B cell (primary cell): ENCODE data around the gene ASB9. TPM values are rescaled to one million over a fixed set of nuclear protein-coding genes. Genes with fewer than 3 reads are reported as not detected.

Experiments
- ATAC-seq: fragments of 200-7000 bp; cut with Tn5 transposase; one replicate; pipeline ENCODE4 v1.10.0; 2021; ENCODE audit warnings: low read depth, mild to moderate bottlenecking, moderate number of reproducible peaks, moderate library complexity
- CTCF ChIA-PET: fragments of 350-600 bp; sonication (Branson Sonifier 250); formaldehyde crosslinking; loops from one replicate; lab custom pipeline; 2021; ENCODE audit warnings: antibody characterized with exemption, inconsistent platforms; lab: Charles Lee
- POLR2A ChIA-PET: fragments of 350-600 bp; sonication (Branson Sonifier 250); formaldehyde crosslinking; loops from one replicate; lab custom pipeline; 2021; ENCODE audit warnings: antibody characterized with exemption; lab: Charles Lee
- DNase-seq: peaks from one replicate; pipeline ENCODE4 v3.0.0; 2013
- H2AFZ ChIP-seq: 2 replicates; pipeline ENCODE4 v1.6.1; 2012; ENCODE audit warnings: mild to moderate bottlenecking, low read depth, low read length; ENCODE audit not compliant: insufficient read depth, poor library complexity, severe bottlenecking
- H3K27ac ChIP-seq, 2 donors: 1 replicate in 1 of 2; 2 replicates in 1 of 2; pipeline ENCODE4 v1.5.1; 2012 to 2013; ENCODE audit warnings: low read length in 2 of 2, mild to moderate bottlenecking in 2 of 2, moderate library complexity in 1 of 2
- H3K27me3 ChIP-seq, 4 experiments: fragments of 200-600 bp in 1 of 4; sonication (generic) in 1 of 4; replicated peaks in 1 of 4; 1 replicate in 2 of 4; 2 replicates in 2 of 4; pipeline versions ENCODE4 v1.6.1 to v1.7.0; 2013 to 2016; ENCODE audit warnings: low read length in 3 of 4, mild to moderate bottlenecking in 2 of 4, mixed read lengths in 1 of 4, moderate library complexity in 1 of 4; ENCODE audit not compliant: insufficient read depth in 4 of 4, control insufficient read depth in 3 of 4; ENCODE audit errors: control extremely low read depth in 1 of 4
- H3K36me3 ChIP-seq, 2 experiments: replicated peaks in 1 of 2; 1 replicate in 1 of 2; 2 replicates in 1 of 2; pipeline versions ENCODE4 v1.6.1 to v1.7.1; 2013; ENCODE audit warnings: low read length in 1 of 2; ENCODE audit not compliant: insufficient read depth in 2 of 2, control insufficient read depth in 1 of 2; ENCODE audit errors: control extremely low read depth in 1 of 2, extremely low read depth in 1 of 2
- H3K4me1 ChIP-seq, 2 donors: fragments of 200-600 bp in 1 of 2; sonication (generic) in 1 of 2; 1 replicate in 1 of 2; 2 replicates in 1 of 2; pipeline versions ENCODE4 v1.5.1 to v1.6.1; 2013 to 2017; ENCODE audit warnings: low read length in 2 of 2; ENCODE audit not compliant: control insufficient read depth in 2 of 2, insufficient read depth in 2 of 2
- H3K4me2 ChIP-seq: replicated peaks from 2 replicates; pipeline ENCODE3; 2012; ENCODE audit warnings: mild to moderate bottlenecking, low read depth, low read length; ENCODE audit not compliant: poor library complexity, severe bottlenecking
- H3K4me3 ChIP-seq, 5 experiments: fragments of 200-600 bp in 1 of 5; sonication (generic) in 1 of 5; 1 replicate in 3 of 5; 2 replicates in 2 of 5; pipeline versions ENCODE4 v1.5.1 to v1.7.0; 2011 to 2016; ENCODE audit warnings: low read length in 4 of 5, mild to moderate bottlenecking in 4 of 5, low read depth in 2 of 5, control low read depth in 1 of 5, moderate library complexity in 1 of 5; ENCODE audit not compliant: insufficient read depth in 1 of 5; ENCODE audit errors: control extremely low read depth in 1 of 5, extremely low read depth in 1 of 5
- H3K79me2 ChIP-seq: fragments of 200-600 bp; sonication (generic); one replicate; pipeline ENCODE4 v1.6.0; 2016; ENCODE audit warnings: low read length; ENCODE audit not compliant: control insufficient read depth, insufficient read depth
- H3K9ac ChIP-seq: fragments of 200-600 bp; sonication (generic); 2 replicates; pipeline ENCODE4 v1.6.1; 2017; ENCODE audit warnings: mild to moderate bottlenecking, low read length, moderate library complexity
- H3K9me3 ChIP-seq, 3 donors: one replicate each; pipeline versions ENCODE4 v1.6.1 to v1.7.1; 2013; ENCODE audit warnings: low read length in 2 of 3; ENCODE audit not compliant: control insufficient read depth in 2 of 3, insufficient read depth in 1 of 3; ENCODE audit errors: control extremely low read depth in 1 of 3
- H4K20me1 ChIP-seq: 2 replicates; pipeline ENCODE4 v1.6.0; 2012; ENCODE audit warnings: mild to moderate bottlenecking, low read length; ENCODE audit not compliant: insufficient read depth, control insufficient read depth, poor library complexity, severe bottlenecking
- H3K27ac Mint-ChIP-seq: one replicate; pipeline ENCODE4 v1.8.0; 2021; ENCODE audit warnings: mixed read lengths
- H3K27me3 Mint-ChIP-seq: one replicate; pipeline ENCODE4 v1.8.0; 2021; ENCODE audit warnings: mixed read lengths
- H3K4me1 Mint-ChIP-seq: one replicate; pipeline ENCODE4 v1.8.0; 2021; ENCODE audit warnings: mixed read lengths
- H3K4me3 Mint-ChIP-seq: one replicate; pipeline ENCODE4 v1.8.0; 2021; ENCODE audit warnings: mixed read lengths
- H3K9me3 Mint-ChIP-seq: one replicate; pipeline ENCODE4 v1.8.0; 2022; ENCODE audit warnings: mixed read lengths; ENCODE audit not compliant: insufficient read depth
- EZH2 ChIP-seq: IDR thresholded peaks from 2 replicates; pipeline ENCODE4 v1.6.1; 2012; ENCODE audit warnings: borderline replicate concordance, low read depth, mild to moderate bottlenecking, moderate library complexity, low read length; ENCODE audit not compliant: insufficient read depth, poor library complexity, severe bottlenecking
- WGBS: methylation state at CpG from one replicate; pipeline ENCODE4 v1.1.5; 2013; ENCODE audit warnings: missing lambda C conversion rate; ENCODE audit not compliant: insufficient coverage; 5-methylcytosine and 5-hydroxymethylcytosine counted together
- intact Hi-C: fragments of 100-400 bp; cut with micrococcal nuclease; formaldehyde crosslinking; loops from one replicate; pipeline ENCODE4 v1.10.0; 2022
- polyA plus RNA-seq: library from polyadenylated mRNA; depleted of rRNA; stranded (reverse); fragments of >200 nt; gene quantifications from 2 replicates; pipeline ENCODE4 v1.2.3, GENCODE V29; 2012
- total RNA-seq, 2 donors: library from RNA; stranded (reverse); fragments of 120-200 nt in 1 of 2; gene quantifications; 1 replicate in 1 of 2; 2 replicates in 1 of 2; pipeline versions ENCODE4 v1.2.3 to v1.2.4, GENCODE V29; 2013 to 2022
- TF ChIP-seq, protein P1 (sequence below): fragments of 200-600 bp; IDR thresholded peaks from one replicate; pipeline ENCODE4 v1.8.0; 2022; ENCODE audit warnings: antibody characterized with exemption, mild to moderate bottlenecking

ASB9 gene
- total and polyA plus RNA-seq, 2 donors (not counting 1 experiment from before 2014, with no cell fraction given), result not detected

GRCh38 chrX:15319075-15319474 lies 49.2 kb upstream of the ASB9 start:
- Mint-ChIP-seq H3K27ac (no peak overlapping the region), H3K27me3 (no peaks in the 10 kb centered on the region), H3K9me3 (no peaks in the 10 kb centered on the region), H3K4me1 (no peaks in the 10 kb centered on the region), H3K4me3 (no peak overlapping the region)
- H4K20me1 ChIP-seq, result no peaks in the 10 kb centered on the region
- H3K27ac ChIP-seq, result no peak overlapping the region
- H3K79me2 ChIP-seq, result no peaks in the 10 kb centered on the region
- no peak overlapping the region for H3K4me2 ChIP-seq
- no peak for ATAC-seq
- no peak overlapping the region for H2AFZ ChIP-seq
- no peak overlapping the region for H3K4me3 ChIP-seq
- ChIA-PET POLR2A (no interaction called here), CTCF (no interaction called here)
- DNase-seq, result no peak
- H3K4me1 ChIP-seq, result no peaks in the 10 kb centered on the region
- TF ChIP-seq, protein P1, sequence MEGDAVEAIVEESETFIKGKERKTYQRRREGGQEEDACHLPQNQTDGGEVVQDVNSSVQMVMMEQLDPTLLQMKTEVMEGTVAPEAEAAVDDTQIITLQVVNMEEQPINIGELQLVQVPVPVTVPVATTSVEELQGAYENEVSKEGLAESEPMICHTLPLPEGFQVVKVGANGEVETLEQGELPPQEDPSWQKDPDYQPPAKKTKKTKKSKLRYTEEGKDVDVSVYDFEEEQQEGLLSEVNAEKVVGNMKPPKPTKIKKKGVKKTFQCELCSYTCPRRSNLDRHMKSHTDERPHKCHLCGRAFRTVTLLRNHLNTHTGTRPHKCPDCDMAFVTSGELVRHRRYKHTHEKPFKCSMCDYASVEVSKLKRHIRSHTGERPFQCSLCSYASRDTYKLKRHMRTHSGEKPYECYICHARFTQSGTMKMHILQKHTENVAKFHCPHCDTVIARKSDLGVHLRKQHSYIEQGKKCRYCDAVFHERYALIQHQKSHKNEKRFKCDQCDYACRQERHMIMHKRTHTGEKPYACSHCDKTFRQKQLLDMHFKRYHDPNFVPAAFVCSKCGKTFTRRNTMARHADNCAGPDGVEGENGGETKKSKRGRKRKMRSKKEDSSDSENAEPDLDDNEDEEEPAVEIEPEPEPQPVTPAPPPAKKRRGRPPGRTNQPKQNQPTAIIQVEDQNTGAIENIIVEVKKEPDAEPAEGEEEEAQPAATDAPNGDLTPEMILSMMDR, result no peak
- TF ChIP-seq EZH2, result no peak
- no peaks in the 10 kb centered on the region for H3K9me3 ChIP-seq
- intact Hi-C loops, result no loop called here
- H3K9ac ChIP-seq, result no peak overlapping the region
- no CpG with 5 or more reads among the region's 4 CpGs for WGBS
- peaks cover 4 to 15% of the 10 kb centered on the region in 2 experiments for H3K36me3 ChIP-seq
- H3K27me3 ChIP-seq, result no peaks in the 10 kb centered on the region

GRCh38 chrX:15315509-15315908 lies 45.6 kb upstream of the ASB9 start, which contains the start of gene ASB11:
Gene ASB11 (minus strand): TSS chrX:15315640. CDS start chrX:15315605, 35 bp downstream.
- Histone ChIP-seq H3K4me1 (no peaks in the 10 kb centered on the region), H3K4me3 (no peak within 1 kb of the TSS), H3K27ac (no peak within 1 kb of the TSS), H2AFZ (no peak within 1 kb of the TSS), H3K36me3 (peaks cover under 1% of the 10 kb centered on the region in 2 experiments), H4K20me1 (no peaks in the 10 kb centered on the region), H3K9me3 (no peaks in the 10 kb centered on the region), H3K9ac (no peak within 1 kb of the TSS), H3K27me3 (no peaks in the 10 kb centered on the region), H3K4me2 (no peak within 1 kb of the TSS), H3K79me2 (no peaks in the 10 kb centered on the region)
- DNase-seq (no peak), ATAC-seq (no peak)
- ChIA-PET POLR2A (no interaction called here), CTCF (no interaction called here)
- intact Hi-C loops, result no loop called here
- Mint-ChIP-seq H3K9me3 (no peaks in the 10 kb centered on the region), H3K4me3 (no peak within 1 kb of the TSS), H3K27me3 (no peaks in the 10 kb centered on the region), H3K4me1 (no peaks in the 10 kb centered on the region), H3K27ac (no peak within 1 kb of the TSS)
- no CpG with 5 or more reads among the region's 3 CpGs for WGBS
- TF ChIP-seq, protein P1, result no peak
- TF ChIP-seq EZH2, result no peak
